Transverse colon (tissue), 4 donors: ENCODE results near the gene DROSHA.

Source experiments
- EP300 ChIP-seq: sonication (generic); formaldehyde crosslinking; IDR thresholded peaks from one replicate; pipeline ENCODE4 v1.6.1; 2017; ENCODE audit warnings: antibody characterized with exemption, low read depth
- POLR2A ChIP-seq: fragments of 450-650 bp; IDR thresholded peaks from one replicate; pipeline ENCODE4 v1.6.1; 2016; ENCODE audit warnings: antibody characterized with exemption, mild to moderate bottlenecking, moderate library complexity
- POLR2AphosphoS5 ChIP-seq, 3 donors: sonication (generic); formaldehyde crosslinking; IDR thresholded peaks; one replicate each; pipeline ENCODE4 v1.6.1; 2016; ENCODE audit warnings: antibody characterized with exemption in 3 of 3
- TF ChIP-seq, protein P1 (sequence below), 5 experiments: fragments of 200-600 bp in 3 of 5; fragments of 450-650 bp in 2 of 5; sonication (generic) in 3 of 5; IDR thresholded peaks; 1 replicate in 2 of 5; 2 replicates in 3 of 5; pipeline ENCODE4 v1.5.1; 2016 to 2017; ENCODE audit warnings: antibody characterized with exemption in 5 of 5, inconsistent platforms in 3 of 5, mild to moderate bottlenecking in 2 of 5, moderate library complexity in 1 of 5

DNA sequence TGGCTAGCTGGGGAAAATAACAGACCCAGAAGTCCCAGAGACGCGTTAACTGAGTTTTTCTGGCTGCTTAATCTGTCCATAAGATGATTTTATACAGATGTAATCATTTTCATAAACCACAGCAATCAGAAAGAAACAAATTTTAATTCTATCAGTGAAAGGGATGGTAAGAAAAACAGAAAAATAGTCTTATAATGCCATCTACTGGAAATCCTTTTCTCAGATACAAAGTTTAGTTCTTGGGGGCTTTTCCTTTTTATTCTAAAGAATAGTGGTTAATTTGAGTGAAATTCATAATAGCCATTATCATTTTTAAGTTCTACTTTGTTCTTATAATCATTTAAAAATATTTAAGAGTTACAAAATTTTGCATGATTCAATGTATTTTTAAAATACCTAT, 44.4 kb downstream of the DROSHA start:
- TF ChIP-seq, protein P1, sequence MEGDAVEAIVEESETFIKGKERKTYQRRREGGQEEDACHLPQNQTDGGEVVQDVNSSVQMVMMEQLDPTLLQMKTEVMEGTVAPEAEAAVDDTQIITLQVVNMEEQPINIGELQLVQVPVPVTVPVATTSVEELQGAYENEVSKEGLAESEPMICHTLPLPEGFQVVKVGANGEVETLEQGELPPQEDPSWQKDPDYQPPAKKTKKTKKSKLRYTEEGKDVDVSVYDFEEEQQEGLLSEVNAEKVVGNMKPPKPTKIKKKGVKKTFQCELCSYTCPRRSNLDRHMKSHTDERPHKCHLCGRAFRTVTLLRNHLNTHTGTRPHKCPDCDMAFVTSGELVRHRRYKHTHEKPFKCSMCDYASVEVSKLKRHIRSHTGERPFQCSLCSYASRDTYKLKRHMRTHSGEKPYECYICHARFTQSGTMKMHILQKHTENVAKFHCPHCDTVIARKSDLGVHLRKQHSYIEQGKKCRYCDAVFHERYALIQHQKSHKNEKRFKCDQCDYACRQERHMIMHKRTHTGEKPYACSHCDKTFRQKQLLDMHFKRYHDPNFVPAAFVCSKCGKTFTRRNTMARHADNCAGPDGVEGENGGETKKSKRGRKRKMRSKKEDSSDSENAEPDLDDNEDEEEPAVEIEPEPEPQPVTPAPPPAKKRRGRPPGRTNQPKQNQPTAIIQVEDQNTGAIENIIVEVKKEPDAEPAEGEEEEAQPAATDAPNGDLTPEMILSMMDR (IDR thresholded peaks at IDR 0.05), result no peak
- TF ChIP-seq POLR2AphosphoS5 (IDR thresholded peaks at IDR 0.05) (no peak), POLR2A (no peak), EP300 (no peak)
